CD4-positive, CD25-positive, alpha-beta regulatory T cell (primary cell): Measurements from ENCODE around the gene NAV1. TPM values are rescaled to one million over a fixed set of nuclear protein-coding genes. Genes with fewer than 3 reads are reported as not detected.
"Not testable (repeated sequence)": the region's sequence is repeated elsewhere in the genome, so short reads cannot be mapped to it uniquely, and the experiment has no call there.

ENCODE experiments used
- ATAC-seq, 2 donors: fragments of 150-1000 bp; cut with Tn5 transposase; one replicate each; pipeline ENCODE4 v1.10.0; 2021; ENCODE audit warnings: low read depth in 2 of 2, moderate number of reproducible peaks in 2 of 2, moderate library complexity in 1 of 2
- DNase-seq, 3 donors: peaks; one replicate each; pipeline versions ENCODE4 v3.0.0 to v3.0.0-alpha.2; 2012 to 2022; ENCODE audit warnings: mixed read lengths in 1 of 3
- H3K27ac ChIP-seq: one replicate; pipeline ENCODE4 v1.7.0; 2013; ENCODE audit warnings: mild to moderate bottlenecking, low read length; ENCODE audit not compliant: insufficient read depth, poor library complexity, severe bottlenecking
- H3K27me3 ChIP-seq: one replicate; pipeline ENCODE4 v1.7.0; 2013; ENCODE audit warnings: low read length; ENCODE audit not compliant: control insufficient read depth, insufficient read depth
- H3K36me3 ChIP-seq: one replicate; pipeline ENCODE4 v1.7.0; 2013; ENCODE audit warnings: mild to moderate bottlenecking, low read length, moderate library complexity; ENCODE audit not compliant: control insufficient read depth, insufficient read depth
- H3K4me1 ChIP-seq: 2 replicates; pipeline ENCODE4 v1.7.0; 2013; ENCODE audit warnings: mild to moderate bottlenecking, low read length; ENCODE audit not compliant: insufficient read depth, control insufficient read depth, poor library complexity, severe bottlenecking
- H3K4me3 ChIP-seq: one replicate; pipeline ENCODE4 v1.7.0; 2013; ENCODE audit warnings: low read depth, mild to moderate bottlenecking, low read length, moderate library complexity
- H3K9me3 ChIP-seq, 2 experiments: 1 replicate in 1 of 2; 2 replicates in 1 of 2; pipeline ENCODE4 v1.7.0; 2013; ENCODE audit warnings: low read length in 2 of 2, mild to moderate bottlenecking in 1 of 2, moderate library complexity in 1 of 2; ENCODE audit not compliant: control insufficient read depth in 2 of 2
- H3K27ac Mint-ChIP-seq, 3 donors: one replicate each; pipeline ENCODE4 v1.8.0; 2020 to 2022; ENCODE audit warnings: mild to moderate bottlenecking in 3 of 3, mixed read lengths in 3 of 3, moderate library complexity in 2 of 3
- H3K27me3 Mint-ChIP-seq: one replicate; pipeline ENCODE4 v1.8.0; 2022; ENCODE audit warnings: mild to moderate bottlenecking, mixed read lengths
- H3K36me3 Mint-ChIP-seq: one replicate; pipeline ENCODE4 v1.8.0; 2020; ENCODE audit warnings: mixed read lengths
- H3K4me1 Mint-ChIP-seq, 4 donors: one replicate each; pipeline ENCODE4 v1.8.0; 2020 to 2022; ENCODE audit warnings: mixed read lengths in 4 of 4, mild to moderate bottlenecking in 1 of 4
- H3K4me3 Mint-ChIP-seq, 4 donors: one replicate each; pipeline ENCODE4 v1.8.0; 2020 to 2022; ENCODE audit warnings: mild to moderate bottlenecking in 4 of 4, mixed read lengths in 4 of 4, moderate library complexity in 3 of 4
- H3K9me3 Mint-ChIP-seq, 7 donors: one replicate each; pipeline ENCODE4 v1.8.0; 2020 to 2022; ENCODE audit warnings: mixed read lengths in 7 of 7, mild to moderate bottlenecking in 3 of 7, moderate library complexity in 2 of 7
- polyA plus RNA-seq, 4 donors: library from polyadenylated mRNA; unstranded; fragments of 300-500 nt; fragmentation: Illumina TruSeq; gene quantifications; one replicate each; pipeline ENCODE4 v1.2.3, GENCODE V29; 2021
- total RNA-seq: library from RNA; stranded (reverse); gene quantifications from one replicate; pipeline ENCODE4 v1.2.3, GENCODE V29; 2022

The NAV1 gene
- total and polyA plus RNA-seq, 5 donors from 2014 or later = 0.39 to 4.9 (median 1.7) TPM

GRCh38 chr1:201545851-201546492 lies 7.0 kb downstream of the NAV1 start:
- no peaks in the 10 kb centered on the region for H3K4me1 ChIP-seq
- no peaks in the 10 kb centered on the region for H3K27me3 ChIP-seq
- Mint-ChIP-seq H3K9me3 (peaks cover 0 to 1% (median 0%) of the 10 kb centered on the region in 7 donors), H3K4me1 (no peaks in the 10 kb centered on the region), H3K27me3 (peaks cover 50% of the 10 kb centered on the region), H3K36me3 (peaks cover 12% of the 10 kb centered on the region), H3K4me3 (no peak overlapping the region), H3K27ac (no peak overlapping the region)
- H3K9me3 ChIP-seq = no peaks in the 10 kb centered on the region
- no peak for DNase-seq
- no peaks in the 10 kb centered on the region for H3K36me3 ChIP-seq
- H3K4me3 ChIP-seq = no peak overlapping the region
- no peak overlapping the region for H3K27ac ChIP-seq
- no peak for ATAC-seq

GRCh38 chr1:201549522-201549921 lies 10.6 kb downstream of the NAV1 start:
- ATAC-seq, H3K36me3 Mint-ChIP-seq, H3K4me3 Mint-ChIP-seq, H3K4me3 ChIP-seq, H3K4me1 ChIP-seq, H3K36me3 ChIP-seq, H3K4me1 Mint-ChIP-seq, H3K27me3 ChIP-seq, DNase-seq, H3K9me3 Mint-ChIP-seq, H3K27ac Mint-ChIP-seq, H3K27ac ChIP-seq, H3K9me3 ChIP-seq: not testable (repeated sequence)
- peaks cover 17% of the 10 kb centered on the region for H3K27me3 Mint-ChIP-seq

DNA sequence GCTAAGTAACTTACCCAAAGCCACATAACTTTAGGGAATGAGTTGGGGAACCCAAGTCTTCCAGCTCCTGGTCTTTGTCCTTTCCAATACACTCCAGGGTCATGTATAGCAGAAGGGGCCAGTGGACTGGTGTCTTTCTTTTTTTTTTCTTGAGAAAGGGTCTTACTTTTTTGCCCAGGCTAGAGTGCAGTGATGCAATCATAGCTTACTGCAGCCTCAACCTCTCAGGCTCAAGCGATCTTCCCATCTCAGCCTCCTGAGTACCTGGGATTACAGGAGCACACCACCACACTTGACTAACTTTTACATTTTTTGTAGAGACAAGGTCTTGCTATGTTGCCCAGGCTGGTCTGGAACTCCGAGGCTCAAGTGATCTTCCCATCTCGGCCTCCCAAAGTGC lies 12.2 kb downstream of the NAV1 start:
- H3K4me3 Mint-ChIP-seq = no peak overlapping the region
- Histone ChIP-seq H3K4me3 (no peak overlapping the region), H3K9me3 (no peaks in the 10 kb centered on the region), H3K27ac (no peak overlapping the region), H3K4me1 (no peaks in the 10 kb centered on the region), H3K27me3 (no peaks in the 10 kb centered on the region), H3K36me3 (no peaks in the 10 kb centered on the region)
- H3K36me3 Mint-ChIP-seq = no peaks in the 10 kb centered on the region
- ATAC-seq (no peak), DNase-seq (no peak)
- no peaks in the 10 kb centered on the region for H3K9me3 Mint-ChIP-seq
- peaks cover 11% of the 10 kb centered on the region for H3K27me3 Mint-ChIP-seq
- peak overlapping the region in 1 of 3 donors; percentile 10 for H3K27ac Mint-ChIP-seq
- H3K4me1 Mint-ChIP-seq = no peaks in the 10 kb centered on the region

DNA sequence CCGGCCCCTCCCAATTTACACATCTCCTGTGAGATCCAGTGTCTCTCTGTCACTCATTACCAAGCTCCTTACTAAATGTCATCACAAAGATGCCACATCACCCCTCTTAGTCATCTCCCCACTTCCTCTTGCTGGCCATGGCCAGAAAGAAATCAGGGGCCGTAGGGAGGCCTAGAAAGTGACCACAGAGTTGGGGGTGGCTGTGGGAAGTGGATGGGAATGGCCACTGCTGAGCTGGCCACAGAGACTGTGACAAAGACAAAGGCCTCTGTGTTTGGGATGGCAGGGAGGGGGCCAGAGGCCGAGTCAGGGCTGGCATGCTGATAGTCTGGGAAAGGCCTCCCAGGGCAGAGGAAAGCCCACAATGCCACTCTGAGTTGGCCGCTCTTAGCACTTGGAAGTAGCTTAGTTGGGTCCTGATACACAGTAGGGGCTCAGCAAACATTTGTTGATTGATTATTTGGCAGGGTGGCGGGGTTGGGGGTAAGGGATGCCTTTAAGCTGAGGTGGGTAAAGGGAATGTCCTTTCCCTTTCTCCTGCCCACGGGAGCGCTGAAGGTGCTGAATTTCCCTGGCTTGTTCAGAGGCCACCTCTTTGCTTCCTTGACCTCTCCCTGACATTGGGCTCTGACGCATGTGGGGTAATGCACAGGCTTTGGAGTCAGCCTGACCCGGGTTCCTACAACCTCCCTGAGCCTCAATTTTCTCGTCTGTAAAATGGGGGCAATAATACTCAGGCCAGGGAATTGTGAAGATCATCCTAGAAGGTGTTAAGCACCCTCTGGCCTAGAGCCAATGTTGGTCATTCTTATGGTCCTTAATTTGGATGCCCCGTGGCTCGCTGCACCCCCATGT lies 13.2 kb downstream of the NAV1 start:
- Mint-ChIP-seq H3K4me3 (no peak overlapping the region), H3K27me3 (peaks cover 7% of the 10 kb centered on the region), H3K27ac (no peak overlapping the region), H3K9me3 (no peaks in the 10 kb centered on the region), H3K4me1 (no peaks in the 10 kb centered on the region), H3K36me3 (no peaks in the 10 kb centered on the region)
- no peaks in the 10 kb centered on the region for H3K9me3 ChIP-seq
- no peak for DNase-seq
- H3K4me1 ChIP-seq = no peaks in the 10 kb centered on the region
- H3K27me3 ChIP-seq = no peaks in the 10 kb centered on the region
- no peaks in the 10 kb centered on the region for H3K36me3 ChIP-seq
- H3K27ac ChIP-seq = no peak overlapping the region
- ATAC-seq = no peak
- H3K4me3 ChIP-seq = no peak overlapping the region

- H3K27ac Mint-ChIP-seq = no peak overlapping the region
- no peak for DNase-seq
Observed at GRCh38 chr1:201552941-201553351, 14.0 kb downstream of the NAV1 start.

GRCh38 chr1:201553496-201554189 lies 14.7 kb downstream of the NAV1 start:
- Histone ChIP-seq H3K4me3 (no peak overlapping the region), H3K27me3 (no peaks in the 10 kb centered on the region), H3K9me3 (no peaks in the 10 kb centered on the region), H3K27ac (no peak overlapping the region), H3K4me1 (no peaks in the 10 kb centered on the region), H3K36me3 (no peaks in the 10 kb centered on the region)
- Mint-ChIP-seq H3K4me3 (no peak overlapping the region), H3K9me3 (no peaks in the 10 kb centered on the region), H3K36me3 (no peaks in the 10 kb centered on the region), H3K4me1 (no peaks in the 10 kb centered on the region), H3K27ac (no peak overlapping the region), H3K27me3 (peaks cover 10% of the 10 kb centered on the region)
- no peak for ATAC-seq
- DNase-seq = no peak

More at GRCh38 chr1:201552941-201553351, 14.0 kb downstream of the NAV1 start:
- H3K4me3 Mint-ChIP-seq = no peak overlapping the region
- H3K36me3 ChIP-seq = no peaks in the 10 kb centered on the region
- peaks cover 10% of the 10 kb centered on the region for H3K27me3 Mint-ChIP-seq
- no peak overlapping the region for H3K27ac ChIP-seq
- no peaks in the 10 kb centered on the region for H3K9me3 ChIP-seq
- H3K9me3 Mint-ChIP-seq = no peaks in the 10 kb centered on the region
- no peak overlapping the region for H3K4me3 ChIP-seq
- no peaks in the 10 kb centered on the region for H3K4me1 Mint-ChIP-seq
- H3K36me3 Mint-ChIP-seq = no peaks in the 10 kb centered on the region
- ATAC-seq = no peak
- no peaks in the 10 kb centered on the region for H3K27me3 ChIP-seq
- no peaks in the 10 kb centered on the region for H3K4me1 ChIP-seq

DNA sequence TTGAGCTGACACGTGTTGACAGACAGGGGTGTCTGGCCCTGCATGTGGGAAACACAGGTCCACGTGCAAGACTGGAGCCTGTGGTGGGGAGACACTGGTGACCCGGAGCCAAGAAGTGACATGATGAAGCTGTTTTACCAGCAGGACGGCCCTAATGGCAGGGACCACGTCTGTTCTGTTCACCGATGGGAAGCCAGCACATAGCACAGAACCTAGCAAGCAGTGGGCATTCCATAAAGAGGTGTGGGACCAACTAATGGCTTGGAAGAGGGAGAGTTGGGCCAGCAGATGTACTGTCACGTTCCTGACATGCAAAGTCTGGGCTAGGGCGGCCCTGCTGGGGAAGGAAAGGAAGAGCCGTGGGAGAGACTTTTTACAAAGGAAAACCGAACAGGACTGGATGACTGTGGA lies 15.3 kb downstream of the NAV1 start:
- Histone ChIP-seq H3K36me3 (no peaks in the 10 kb centered on the region), H3K9me3 (no peaks in the 10 kb centered on the region), H3K4me3 (no peak overlapping the region), H3K4me1 (no peaks in the 10 kb centered on the region), H3K27me3 (no peaks in the 10 kb centered on the region), H3K27ac (no peak overlapping the region)
- peaks cover 7% of the 10 kb centered on the region for H3K27me3 Mint-ChIP-seq
- DNase-seq (no peak), ATAC-seq (no peak)
- no peaks in the 10 kb centered on the region for H3K4me1 Mint-ChIP-seq
- H3K4me3 Mint-ChIP-seq = no peak overlapping the region
- H3K27ac Mint-ChIP-seq = no peak overlapping the region
- H3K36me3 Mint-ChIP-seq = no peaks in the 10 kb centered on the region
- H3K9me3 Mint-ChIP-seq = no peaks in the 10 kb centered on the region
